ENCODE measurements around the gene STK4.

The STK4 gene

GRCh38 chr20:44966030-44966961 lies at the start of gene STK4:
TSS of gene STK4 (plus strand) at chr20:44966512. CDS start at chr20:44966569, 57 bp downstream.
- in situ Hi-C loops (cut with MboI; ENCODE audit: low pct_unique_long_range_greater_than_20kb, low sequenced_read_pairs, unreplicated experiment): no loop called here
- peak; percentile 77 for TF ChIP-seq CTCF (IDR thresholded peaks at IDR 0.05; ENCODE audit: extremely low read depth, insufficient read depth, missing control alignments)
- DNase-seq (ENCODE audit: low spot score): peak; percentile 89

- no peak for TF ChIP-seq CTCF (IDR thresholded peaks at IDR 0.05; ENCODE audit: extremely low read depth, insufficient read depth, missing control alignments)
- in situ Hi-C loops (cut with MboI; ENCODE audit: low pct_unique_long_range_greater_than_20kb, low sequenced_read_pairs, unreplicated experiment): no loop called here
- no peak for DNase-seq (ENCODE audit: low spot score)
These were observed 49.7 kb upstream of the STK4 start for GRCh38 chr20:44916586-44916985.

GRCh38 chr20:44917399-44917798 lies 48.9 kb upstream of the STK4 start:
- TF ChIP-seq CTCF (IDR thresholded peaks at IDR 0.05; ENCODE audit: extremely low read depth, insufficient read depth, missing control alignments): no peak
- in situ Hi-C loops (cut with MboI; ENCODE audit: low pct_unique_long_range_greater_than_20kb, low sequenced_read_pairs, unreplicated experiment): no loop called here
- no peak for DNase-seq (ENCODE audit: low spot score)

- DNase-seq (ENCODE audit: low spot score): no peak
- no peak for TF ChIP-seq CTCF (IDR thresholded peaks at IDR 0.05; ENCODE audit: extremely low read depth, insufficient read depth, missing control alignments)
- in situ Hi-C loops (cut with MboI; ENCODE audit: low pct_unique_long_range_greater_than_20kb, low sequenced_read_pairs, unreplicated experiment): no loop called here
These were observed 48.0 kb upstream of the STK4 start for GRCh38 chr20:44918342-44918741.

GRCh38 chr20:44918761-44919160 lies 47.6 kb upstream of the STK4 start:
- no peak for DNase-seq (ENCODE audit: low spot score)
- TF ChIP-seq CTCF (IDR thresholded peaks at IDR 0.05; ENCODE audit: extremely low read depth, insufficient read depth, missing control alignments): no peak
- in situ Hi-C loops (cut with MboI; ENCODE audit: low pct_unique_long_range_greater_than_20kb, low sequenced_read_pairs, unreplicated experiment): no loop called here

GRCh38 chr20:44921447-44921846 lies 44.9 kb upstream of the STK4 start:
- in situ Hi-C loops (cut with MboI; ENCODE audit: low pct_unique_long_range_greater_than_20kb, low sequenced_read_pairs, unreplicated experiment): no loop called here

More at GRCh38 chr20:44921447-44921846, 44.9 kb upstream of the STK4 start:
- TF ChIP-seq CTCF (IDR thresholded peaks at IDR 0.05; ENCODE audit: extremely low read depth, insufficient read depth, missing control alignments): no peak
- DNase-seq (ENCODE audit: low spot score): no peak

Measured in GM13977 (cell line).